Nephron (organoid): ENCODE data around the gene PNPLA7.

Experiments used
- H3K27ac Mint-ChIP-seq, 3 experiments: 2 replicates each; pipeline ENCODE4 v1.8.0; 2020; ENCODE audit warnings: mixed read lengths in 3 of 3, mild to moderate bottlenecking in 2 of 3, moderate library complexity in 1 of 3
- H3K27me3 Mint-ChIP-seq: 2 replicates; pipeline ENCODE4 v1.8.0; 2021; ENCODE audit warnings: low read depth, mild to moderate bottlenecking, moderate library complexity, mixed read lengths
- H3K36me3 Mint-ChIP-seq: 2 replicates; pipeline ENCODE4 v1.8.0; 2020; ENCODE audit warnings: low read depth, mixed read lengths
- H3K4me1 Mint-ChIP-seq: 2 replicates; pipeline ENCODE4 v1.8.0; 2020; ENCODE audit warnings: mixed read lengths
- H3K4me3 Mint-ChIP-seq, 3 experiments: 2 replicates each; pipeline ENCODE4 v1.8.0; 2020; ENCODE audit warnings: mild to moderate bottlenecking in 3 of 3, mixed read lengths in 3 of 3, moderate library complexity in 2 of 3
- H3K9me3 Mint-ChIP-seq: 2 replicates; pipeline ENCODE4 v1.8.0; 2020; ENCODE audit warnings: mixed read lengths
- CTCF ChIP-seq, 3 experiments: fragments of 200-600 bp; sonication (generic); IDR thresholded peaks; one replicate each; pipeline ENCODE4 v1.5.0; 2021; ENCODE audit warnings: antibody characterized with exemption in 3 of 3; ENCODE audit not compliant: unreplicated experiment in 3 of 3

Gene PNPLA7

DNA sequence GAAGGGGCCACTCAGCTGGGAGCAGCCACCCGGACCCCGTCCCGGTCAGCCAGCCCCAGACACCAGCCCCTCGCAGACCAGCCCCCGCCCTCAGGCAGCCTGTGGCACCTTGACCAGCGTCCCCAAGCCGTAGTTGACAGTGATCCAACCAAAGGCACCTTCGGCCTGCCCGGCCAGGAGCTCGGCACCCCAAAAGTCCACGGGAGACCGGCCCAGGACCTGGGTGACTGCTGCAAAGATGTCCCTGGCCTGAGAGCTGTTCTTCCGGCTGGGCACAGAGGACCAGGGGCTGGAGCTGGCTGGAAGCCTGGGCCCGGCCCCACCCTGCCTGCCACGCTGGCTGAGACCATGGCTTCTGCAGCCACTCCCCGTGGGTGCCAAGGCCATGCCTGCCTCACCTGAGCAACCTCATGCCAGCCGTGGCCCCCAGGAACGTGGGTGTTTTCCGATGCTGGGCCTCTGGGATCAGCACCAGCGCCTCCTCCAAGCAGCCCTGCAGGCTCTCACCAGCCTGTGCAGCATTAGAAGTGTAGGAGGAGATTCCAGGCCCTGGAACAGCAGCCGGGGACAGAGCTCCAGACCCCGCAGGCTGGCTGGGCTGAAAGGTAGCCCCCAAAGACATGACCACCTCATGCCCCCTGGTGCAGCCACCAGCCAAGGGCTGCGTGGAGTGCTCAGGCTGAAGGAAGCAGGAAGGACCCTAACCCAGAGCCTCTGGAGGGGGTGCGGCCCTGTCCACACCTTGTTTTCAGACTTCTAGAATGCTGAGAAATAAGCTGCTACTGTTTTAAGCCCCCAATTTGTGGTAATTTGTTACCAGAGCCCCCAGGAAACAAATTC is 113.2 kb downstream of the PNPLA7 start:
- TF ChIP-seq CTCF (IDR thresholded peaks at IDR 0.05; ENCODE audit: unreplicated experiment in 3 of 3) = no peak
- H3K9me3 Mint-ChIP-seq = no peaks in the 10 kb centered on the region
- no peak overlapping the region for H3K4me3 Mint-ChIP-seq
- peaks cover 3% of the 10 kb centered on the region for H3K4me1 Mint-ChIP-seq
- H3K36me3 Mint-ChIP-seq = no peaks in the 10 kb centered on the region
- no peak overlapping the region for H3K27ac Mint-ChIP-seq
- peaks cover 7% of the 10 kb centered on the region for H3K27me3 Mint-ChIP-seq

GRCh38 chr9:137435980-137436760 is 114.0 kb downstream of the PNPLA7 start:
- peaks cover 5% of the 10 kb centered on the region for H3K27me3 Mint-ChIP-seq
- no peaks in the 10 kb centered on the region for H3K36me3 Mint-ChIP-seq
- no peak overlapping the region for H3K4me3 Mint-ChIP-seq
- H3K4me1 Mint-ChIP-seq = no peaks in the 10 kb centered on the region
- no peak for TF ChIP-seq CTCF (IDR thresholded peaks at IDR 0.05; ENCODE audit: unreplicated experiment in 3 of 3)
- H3K9me3 Mint-ChIP-seq = no peaks in the 10 kb centered on the region
- no peak overlapping the region for H3K27ac Mint-ChIP-seq

DNA sequence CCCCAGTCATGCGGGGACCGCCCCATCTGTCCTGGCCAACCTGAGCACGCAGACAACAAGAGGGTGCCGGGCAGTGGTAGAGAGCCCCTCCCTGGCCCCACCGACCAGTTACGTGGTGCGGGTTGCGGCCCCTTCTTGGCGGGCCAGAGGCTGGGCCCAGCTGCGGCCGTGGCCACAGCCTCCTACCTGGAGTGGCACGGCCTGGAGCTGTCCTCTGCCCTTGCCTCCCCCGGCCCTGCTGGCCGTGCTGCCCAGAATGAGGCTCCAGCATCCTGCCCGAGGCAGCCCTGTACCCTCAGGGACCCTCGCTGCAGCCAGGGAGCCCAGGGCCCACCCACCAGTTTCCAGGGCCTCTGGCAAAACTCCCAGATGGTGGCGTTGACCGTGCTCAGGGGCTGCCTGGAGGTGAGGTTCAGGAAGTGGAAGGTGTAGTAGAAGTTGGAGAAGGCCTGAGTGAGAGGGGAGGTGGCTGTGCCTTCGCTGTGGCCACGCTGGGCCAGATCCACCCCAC is 114.8 kb downstream of the PNPLA7 start:
- Mint-ChIP-seq H3K4me1 (no peaks in the 10 kb centered on the region), H3K36me3 (no peaks in the 10 kb centered on the region), H3K27me3 (peaks cover 5% of the 10 kb centered on the region), H3K9me3 (no peaks in the 10 kb centered on the region), H3K4me3 (no peak overlapping the region), H3K27ac (no peak overlapping the region)
- TF ChIP-seq CTCF (IDR thresholded peaks at IDR 0.05; ENCODE audit: unreplicated experiment in 3 of 3) = no peak

DNA sequence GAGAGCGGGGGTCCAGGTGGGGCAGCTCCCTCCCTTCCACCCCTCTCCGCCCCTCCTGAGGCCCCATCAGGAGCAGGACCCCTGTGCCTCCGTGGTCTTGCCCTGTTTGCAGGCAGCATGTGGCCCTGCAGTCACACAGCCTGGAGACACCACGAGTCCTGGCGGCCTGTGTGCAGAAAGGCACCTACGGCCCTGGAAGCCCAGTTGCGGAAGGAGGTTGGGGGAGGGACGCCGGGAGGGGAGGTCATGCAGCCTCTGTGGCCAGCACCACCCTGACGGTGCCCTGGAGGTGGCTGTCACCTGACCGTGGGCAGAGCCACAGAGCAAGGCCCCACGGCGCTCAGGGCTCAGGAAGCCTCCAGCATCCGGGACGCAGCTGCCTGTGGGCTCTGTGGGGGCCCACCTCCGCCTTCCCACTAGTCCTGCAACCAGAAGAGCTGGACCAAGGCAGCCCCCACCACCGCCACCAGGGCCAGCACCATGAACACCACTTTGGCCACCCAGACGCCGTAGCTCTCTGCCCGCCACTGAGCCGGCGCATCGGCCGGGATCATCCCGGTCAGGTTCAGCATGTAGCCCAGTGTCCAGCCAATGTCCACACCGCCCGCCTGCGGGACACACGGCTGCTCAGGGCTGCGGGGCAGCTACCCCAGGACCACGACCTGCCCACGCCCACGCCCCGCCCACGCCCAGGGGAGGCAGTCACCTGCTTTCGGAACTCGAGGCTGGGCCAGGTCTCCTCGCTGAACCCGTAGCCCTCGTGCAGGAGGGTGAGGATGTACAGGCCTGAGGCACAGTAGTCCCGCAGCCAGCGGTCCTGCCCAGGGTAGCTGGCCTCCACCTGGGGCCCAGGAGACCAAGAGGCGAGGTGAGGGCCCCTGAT is 115.5 kb downstream of the PNPLA7 start:
- H3K27me3 Mint-ChIP-seq = peaks cover 5% of the 10 kb centered on the region
- no peak overlapping the region for H3K27ac Mint-ChIP-seq
- no peak overlapping the region for H3K4me3 Mint-ChIP-seq
- H3K4me1 Mint-ChIP-seq = no peaks in the 10 kb centered on the region
- no peak for TF ChIP-seq CTCF (IDR thresholded peaks at IDR 0.05; ENCODE audit: unreplicated experiment in 3 of 3)
- no peaks in the 10 kb centered on the region for H3K36me3 Mint-ChIP-seq
- H3K9me3 Mint-ChIP-seq = no peaks in the 10 kb centered on the region

- H3K4me3 Mint-ChIP-seq = no peak overlapping the region
- no peaks in the 10 kb centered on the region for H3K9me3 Mint-ChIP-seq
- H3K27ac Mint-ChIP-seq = no peak overlapping the region
- no peaks in the 10 kb centered on the region for H3K4me1 Mint-ChIP-seq
- no peaks in the 10 kb centered on the region for H3K36me3 Mint-ChIP-seq
- peaks cover under 1% of the 10 kb centered on the region for H3K27me3 Mint-ChIP-seq
- TF ChIP-seq CTCF (IDR thresholded peaks at IDR 0.05; ENCODE audit: unreplicated experiment in 3 of 3) = no peak
Observed at GRCh38 chr9:137433916-137434431, 116.2 kb downstream of the PNPLA7 start.
